HepG2 (cell line): Measurements from ENCODE around the gene SFMBT1. TPM values are rescaled to one million over a fixed set of nuclear protein-coding genes. Genes with fewer than 3 reads are reported as not detected.

Experiments
- ATAC-seq: fragments of 200-7000 bp; cut with Tn5 transposase; 3 replicates; pipeline ENCODE4 v1.9.1; 2020; ENCODE audit warnings: mild to moderate bottlenecking, moderate library complexity
- BruUV-seq: library from RNA; stranded (reverse); fragments of 400-500 nt; replicated peaks from 2 replicates; lab custom pipeline; 2021; lab: Mats Ljungman, UMichigan
- CTCF ChIA-PET: fragments of 300-600 bp; formaldehyde crosslinking; extraction: SDS; loops from one replicate; lab custom pipeline; 2021; ENCODE audit warnings: low total read pairs, inconsistent platforms, low intra/inter-chr PET ratio; lab: Yijun Ruan, JAX
- POLR2A ChIA-PET: fragments of 350-600 bp; sonication (Branson Sonifier 250); formaldehyde crosslinking; loops from one replicate; lab custom pipeline; 2020; ENCODE audit warnings: antibody characterized with exemption, inconsistent platforms; lab: Yijun Ruan, JAX
- DNase-seq: peaks from one replicate; pipeline ENCODE4 v3.0.0-alpha.2; 2015; ENCODE audit warnings: low spot score
- FAIRE-seq: peaks from 3 replicates; lab custom pipeline; 2011; peaks lifted over from hg19 to GRCh38; lab: Jason Lieb, UNC
- H2AFZ ChIP-seq: one replicate; pipeline ENCODE4 v1.6.1; 2011; ENCODE audit warnings: low read length, inconsistent platforms
- H3K27ac ChIP-seq: fragments of 300-600 bp; 3 replicates; pipeline ENCODE4 v1.8.0; 2011; ENCODE audit warnings: mixed run types, mild to moderate bottlenecking, mixed read lengths, low read length, inconsistent platforms; ENCODE audit not compliant: insufficient read depth; ENCODE audit errors: extremely low read length
- H3K27me3 ChIP-seq, 2 experiments: fragments of 200-600 bp in 1 of 2; 2 replicates in 1 of 2; 3 replicates in 1 of 2; pipeline versions ENCODE4 v1.6.0 to v1.8.0; 2011; ENCODE audit warnings: low read length in 2 of 2, mild to moderate bottlenecking in 2 of 2, moderate library complexity in 2 of 2, inconsistent platforms in 1 of 2; ENCODE audit not compliant: insufficient read depth in 2 of 2, control insufficient read depth in 1 of 2
- H3K36me3 ChIP-seq, 2 experiments: fragments of 200-600 bp in 1 of 2; replicated peaks in 1 of 2; 2 replicates in 1 of 2; 3 replicates in 1 of 2; pipeline versions ENCODE4 v1.5.1 to v1.8.0; 2011; ENCODE audit warnings: low read length in 2 of 2, inconsistent platforms in 1 of 2; ENCODE audit not compliant: insufficient read depth in 2 of 2, control insufficient read depth in 1 of 2
- H3K4me1 ChIP-seq: 2 replicates; pipeline ENCODE4 v1.5.1; 2012; ENCODE audit warnings: low read length, inconsistent platforms; ENCODE audit not compliant: insufficient read depth
- H3K4me2 ChIP-seq: 2 replicates; pipeline ENCODE4 v1.6.0; 2011; ENCODE audit warnings: low read depth, low read length, inconsistent platforms
- H3K4me3 ChIP-seq, 3 experiments: fragments of 200-600 bp in 1 of 3; sonication (generic), shearing (Covaris generic) in 1 of 3; replicated peaks in 1 of 3; 2 replicates each; pipeline ENCODE4 v1.5.1; 2011 to 2016; ENCODE audit warnings: low read length in 3 of 3, inconsistent platforms in 2 of 3, low read depth in 2 of 3, mild to moderate bottlenecking in 2 of 3, control low read depth in 1 of 3, mixed read lengths in 1 of 3; ENCODE audit not compliant: insufficient read depth in 1 of 3
- H3K79me2 ChIP-seq: one replicate; pipeline ENCODE4 v1.6.1; 2011; ENCODE audit warnings: low read length, inconsistent platforms; ENCODE audit not compliant: insufficient read depth
- H3K9ac ChIP-seq: 2 replicates; pipeline ENCODE4 v1.6.0; 2011; ENCODE audit warnings: mild to moderate bottlenecking, low read depth, low read length, inconsistent platforms; ENCODE audit not compliant: insufficient read depth
- H3K9me3 ChIP-seq: 2 replicates; pipeline ENCODE4 v1.5.1; 2012; ENCODE audit warnings: mild to moderate bottlenecking, low read length
- H4K20me1 ChIP-seq: 2 replicates; pipeline ENCODE4 v1.6.0; 2011; ENCODE audit warnings: inconsistent platforms, mild to moderate bottlenecking, low read length, moderate library complexity; ENCODE audit not compliant: insufficient read depth
- AGO2 ChIP-seq: fragments of 200-400 bp; formaldehyde crosslinking; optimal IDR thresholded peaks from 2 replicates; pipeline ENCODE3; 2017; ENCODE audit warnings: mild to moderate bottlenecking, low read depth, low read length, moderate library complexity
- CEBPG ChIP-seq: IDR thresholded peaks from 2 replicates; pipeline ENCODE4 v1.6.1; 2016
- IRX3 ChIP-seq: sonication (generic); formaldehyde crosslinking; IDR thresholded peaks from 2 replicates; pipeline ENCODE4 v1.8.1; 2023; ENCODE audit warnings: mild to moderate bottlenecking, low read depth, missing genetic modification reagents, borderline replicate concordance
- MYC ChIP-seq: sonication (generic); formaldehyde crosslinking; IDR thresholded peaks from 2 replicates; pipeline ENCODE4 v1.9.0; 2021; ENCODE audit warnings: missing genetic modification reagents, borderline replicate concordance
- PHF8 ChIP-seq: sonication (generic); formaldehyde crosslinking; IDR thresholded peaks from 2 replicates; pipeline ENCODE4 v1.5.0; 2020; ENCODE audit warnings: missing genetic modification reagents
- ZBTB33 ChIP-seq: sonication (generic); formaldehyde crosslinking; IDR thresholded peaks from 2 replicates; pipeline ENCODE4 v1.4.0; 2020; ENCODE audit warnings: missing genetic modification reagents
- ZBTB38 ChIP-seq: sonication (generic); formaldehyde crosslinking; IDR thresholded peaks from 2 replicates; pipeline ENCODE4 v1.5.1; 2020; ENCODE audit warnings: mild to moderate bottlenecking, missing genetic modification reagents
- ZSCAN21 ChIP-seq: sonication (generic); formaldehyde crosslinking; IDR thresholded peaks from 2 replicates; pipeline ENCODE4 v1.8.0; 2022; ENCODE audit warnings: mild to moderate bottlenecking, missing genetic modification reagents, moderate library complexity, borderline replicate concordance
- WGBS: methylation state at CpG from one replicate; pipeline ENCODE4 v1.1.6; 2017; ENCODE audit warnings: low lambda C conversion rate; 5-methylcytosine and 5-hydroxymethylcytosine counted together
- in situ Hi-C: cut with HindIII; loops from 2 replicates; pipeline ENCODE4 v1.10.0; 2017; ENCODE audit warnings: low pct_unique_long_range_greater_than_20kb; ENCODE audit not compliant: extremely low pct_ligation_motif_present
- intact Hi-C: fragments of 100-400 bp; cut with micrococcal nuclease; formaldehyde crosslinking; loops from one replicate; pipeline ENCODE4 v1.10.0; 2022; ENCODE audit not compliant: unreplicated experiment
- polyA plus RNA-seq, 8 experiments: library from polyadenylated mRNA; depleted of rRNA in 3 of 8; stranded (reverse) in 7 of 8; unstranded in 1 of 8; fragments of >200 nt; fragmentation: Illumina TruSeq in 4 of 8; extraction: Trizol in 4 of 8; gene quantifications; 2 replicates each; pipeline versions ENCODE4 v1.2.1 to v1.2.3, GENCODE V29; 2011 to 2016; ENCODE audit warnings: low read depth in 4 of 8, missing spikeins in 1 of 8, mixed read lengths in 1 of 8; ENCODE audit not compliant: insufficient read depth in 1 of 8
- total RNA-seq, 5 experiments: library from RNA; depleted of rRNA; stranded (reverse); fragments of >200 nt; fragmentation: Illumina TruSeq; extraction: Trizol; gene quantifications; 2 replicates each; pipeline ENCODE4 v1.2.3, GENCODE V29; 2016; ENCODE audit warnings: low read depth in 1 of 5
- TF ChIP-seq, protein P1 (sequence below): sonication (generic); formaldehyde crosslinking; IDR thresholded peaks from 2 replicates; pipeline ENCODE4 v1.5.0; 2020; ENCODE audit warnings: missing genetic modification reagents
- TF ChIP-seq, protein P2 (sequence below): sonication (generic); formaldehyde crosslinking; conservative IDR thresholded peaks from 2 replicates; pipeline ENCODE4 v1.8.0; 2022; ENCODE audit warnings: low read depth, missing genetic modification reagents
- TF ChIP-seq, protein P3 (sequence below): IDR thresholded peaks from 2 replicates; pipeline ENCODE4 v1.6.1; 2012; ENCODE audit warnings: inconsistent platforms
- TF ChIP-seq, protein P4 (sequence below): sonication (generic); formaldehyde crosslinking; IDR thresholded peaks from 2 replicates; pipeline ENCODE4 v1.5.1; 2020; ENCODE audit warnings: mild to moderate bottlenecking, missing genetic modification reagents, moderate library complexity

Gene SFMBT1
- total and polyA plus RNA-seq, 2 of the 13 experiments (the other 11 are each of a cell fraction or from before 2014, with no cell fraction given): 3.8 to 12.8 TPM

DNA sequence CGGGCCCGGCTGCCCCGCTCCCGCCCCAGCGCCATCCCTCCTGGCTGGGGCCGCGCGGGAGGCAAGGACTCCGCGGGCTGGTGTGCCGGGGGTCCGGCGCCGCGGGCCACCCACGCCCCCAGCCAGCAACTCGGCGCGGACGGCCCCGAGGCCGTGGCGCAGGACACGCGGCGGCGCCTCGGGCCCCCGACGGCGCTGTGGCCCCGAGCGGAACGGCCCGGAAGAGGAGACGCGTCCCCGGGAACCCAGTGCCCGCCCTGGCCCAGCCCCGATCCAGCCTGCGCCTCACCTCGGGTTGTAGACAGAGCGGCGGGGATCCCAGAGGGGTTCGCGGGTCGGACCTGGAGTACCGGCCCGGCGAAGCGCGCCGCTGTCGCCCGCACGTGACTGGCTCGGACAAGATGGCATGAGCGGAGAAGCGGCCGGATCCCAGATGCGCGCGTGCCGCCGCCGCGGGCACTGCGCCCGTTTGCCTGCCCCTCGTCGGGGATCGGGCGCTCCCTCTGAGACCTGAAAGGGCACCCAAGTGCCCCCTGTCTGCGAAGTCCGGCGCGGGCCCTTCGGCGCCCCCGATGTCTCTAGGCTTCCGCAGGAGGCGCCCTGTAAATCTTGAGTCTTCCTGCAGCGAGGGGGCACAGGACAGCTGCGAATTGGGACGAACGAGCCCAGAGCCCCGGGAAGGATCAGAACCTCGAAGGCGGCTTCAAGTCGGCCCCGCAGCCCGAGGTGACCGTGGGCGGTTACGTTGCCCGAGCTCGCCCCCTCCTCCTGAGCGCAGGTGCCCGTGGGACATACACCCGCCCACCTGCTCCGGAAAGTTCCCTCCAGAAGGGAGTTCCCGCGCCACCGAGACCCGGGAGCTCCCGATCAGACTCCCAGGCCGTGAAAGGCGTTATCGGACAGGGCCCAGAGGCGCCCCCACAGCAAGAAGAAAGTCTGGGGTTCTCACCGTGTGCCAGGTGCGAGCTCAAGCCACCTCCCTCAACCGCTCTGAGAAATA is 598 bp upstream of the SFMBT1 start:
- H2AFZ ChIP-seq: no peak overlapping the region
- ChIA-PET CTCF (no interaction called here), POLR2A (interaction anchor here (0.9 to 1.4 kb wide), 4 partner anchors 12 to 97 kb away, joined by 3 to 5 read pairs (median 4); no protein-coding TSS in a partner anchor)
- H3K9me3 ChIP-seq: no peaks in the 10 kb centered on the region
- no peak for DNase-seq
- peak overlapping the region; percentile 75 to 84 (median 81); a peak in 3 of 6 replicates for H3K4me3 ChIP-seq
- WGBS: 90% methylated on average over 31 of the region's 113 CpGs
- peaks cover 47% of the 10 kb centered on the region for H3K4me1 ChIP-seq
- no peaks in the 10 kb centered on the region for H3K36me3 ChIP-seq
- H3K79me2 ChIP-seq: peaks cover 32% of the 10 kb centered on the region
- H3K27ac ChIP-seq: no peak overlapping the region
- FAIRE-seq: no peak
- BruUV-seq: no TSS peak
- in situ Hi-C loops (no loop called here), intact Hi-C loops (no loop called here)
- ATAC-seq: no peak; the same call in 1 of the 3 replicates
- no peak overlapping the region; the same call in 1 of the 2 replicates for H3K9ac ChIP-seq
- H4K20me1 ChIP-seq: peaks cover 6% of the 10 kb centered on the region; the same call in 1 of the 2 replicates
- H3K4me2 ChIP-seq: peak overlapping the region; percentile 67
- H3K27me3 ChIP-seq: no peaks in the 10 kb centered on the region; a peak in 2 of 5 replicates
- no peak for TF ChIP-seq MYC (CRISPR knock-in tag)
- TF ChIP-seq, protein P1, sequence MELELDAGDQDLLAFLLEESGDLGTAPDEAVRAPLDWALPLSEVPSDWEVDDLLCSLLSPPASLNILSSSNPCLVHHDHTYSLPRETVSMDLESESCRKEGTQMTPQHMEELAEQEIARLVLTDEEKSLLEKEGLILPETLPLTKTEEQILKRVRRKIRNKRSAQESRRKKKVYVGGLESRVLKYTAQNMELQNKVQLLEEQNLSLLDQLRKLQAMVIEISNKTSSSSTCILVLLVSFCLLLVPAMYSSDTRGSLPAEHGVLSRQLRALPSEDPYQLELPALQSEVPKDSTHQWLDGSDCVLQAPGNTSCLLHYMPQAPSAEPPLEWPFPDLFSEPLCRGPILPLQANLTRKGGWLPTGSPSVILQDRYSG (CRISPR knock-in tag): no peak
- TF ChIP-seq ZBTB38 (CRISPR knock-in tag): peak; percentile 57; the same call in 1 of the 2 replicates
- peak; percentile 5; the same call in 1 of the 2 replicates for TF ChIP-seq PHF8 (CRISPR knock-in tag)
- TF ChIP-seq ZSCAN21 (CRISPR knock-in tag): 0 out of 2 replicates have a peak, but pooled peaks have one; percentile 16
- peak; percentile 88; the same call in 1 of the 2 replicates for TF ChIP-seq ZBTB33 (CRISPR knock-in tag)
- no peak for TF ChIP-seq CEBPG (CRISPR knock-in tag)
- TF ChIP-seq, protein P2, sequence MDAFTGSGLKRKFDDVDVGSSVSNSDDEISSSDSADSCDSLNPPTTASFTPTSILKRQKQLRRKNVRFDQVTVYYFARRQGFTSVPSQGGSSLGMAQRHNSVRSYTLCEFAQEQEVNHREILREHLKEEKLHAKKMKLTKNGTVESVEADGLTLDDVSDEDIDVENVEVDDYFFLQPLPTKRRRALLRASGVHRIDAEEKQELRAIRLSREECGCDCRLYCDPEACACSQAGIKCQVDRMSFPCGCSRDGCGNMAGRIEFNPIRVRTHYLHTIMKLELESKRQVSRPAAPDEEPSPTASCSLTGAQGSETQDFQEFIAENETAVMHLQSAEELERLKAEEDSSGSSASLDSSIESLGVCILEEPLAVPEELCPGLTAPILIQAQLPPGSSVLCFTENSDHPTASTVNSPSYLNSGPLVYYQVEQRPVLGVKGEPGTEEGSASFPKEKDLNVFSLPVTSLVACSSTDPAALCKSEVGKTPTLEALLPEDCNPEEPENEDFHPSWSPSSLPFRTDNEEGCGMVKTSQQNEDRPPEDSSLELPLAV (CRISPR knock-in tag): 0 out of 2 replicates have a peak, but pooled peaks have one; percentile 50
- peak; percentile 60; the same call in 1 of the 2 replicates for TF ChIP-seq IRX3 (CRISPR knock-in tag)
- peak; percentile 38 for TF ChIP-seq AGO2
- TF ChIP-seq, protein P3, sequence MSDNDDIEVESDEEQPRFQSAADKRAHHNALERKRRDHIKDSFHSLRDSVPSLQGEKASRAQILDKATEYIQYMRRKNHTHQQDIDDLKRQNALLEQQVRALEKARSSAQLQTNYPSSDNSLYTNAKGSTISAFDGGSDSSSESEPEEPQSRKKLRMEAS: 0 out of 2 replicates have a peak, but pooled peaks have one; percentile 4
- TF ChIP-seq, protein P4, sequence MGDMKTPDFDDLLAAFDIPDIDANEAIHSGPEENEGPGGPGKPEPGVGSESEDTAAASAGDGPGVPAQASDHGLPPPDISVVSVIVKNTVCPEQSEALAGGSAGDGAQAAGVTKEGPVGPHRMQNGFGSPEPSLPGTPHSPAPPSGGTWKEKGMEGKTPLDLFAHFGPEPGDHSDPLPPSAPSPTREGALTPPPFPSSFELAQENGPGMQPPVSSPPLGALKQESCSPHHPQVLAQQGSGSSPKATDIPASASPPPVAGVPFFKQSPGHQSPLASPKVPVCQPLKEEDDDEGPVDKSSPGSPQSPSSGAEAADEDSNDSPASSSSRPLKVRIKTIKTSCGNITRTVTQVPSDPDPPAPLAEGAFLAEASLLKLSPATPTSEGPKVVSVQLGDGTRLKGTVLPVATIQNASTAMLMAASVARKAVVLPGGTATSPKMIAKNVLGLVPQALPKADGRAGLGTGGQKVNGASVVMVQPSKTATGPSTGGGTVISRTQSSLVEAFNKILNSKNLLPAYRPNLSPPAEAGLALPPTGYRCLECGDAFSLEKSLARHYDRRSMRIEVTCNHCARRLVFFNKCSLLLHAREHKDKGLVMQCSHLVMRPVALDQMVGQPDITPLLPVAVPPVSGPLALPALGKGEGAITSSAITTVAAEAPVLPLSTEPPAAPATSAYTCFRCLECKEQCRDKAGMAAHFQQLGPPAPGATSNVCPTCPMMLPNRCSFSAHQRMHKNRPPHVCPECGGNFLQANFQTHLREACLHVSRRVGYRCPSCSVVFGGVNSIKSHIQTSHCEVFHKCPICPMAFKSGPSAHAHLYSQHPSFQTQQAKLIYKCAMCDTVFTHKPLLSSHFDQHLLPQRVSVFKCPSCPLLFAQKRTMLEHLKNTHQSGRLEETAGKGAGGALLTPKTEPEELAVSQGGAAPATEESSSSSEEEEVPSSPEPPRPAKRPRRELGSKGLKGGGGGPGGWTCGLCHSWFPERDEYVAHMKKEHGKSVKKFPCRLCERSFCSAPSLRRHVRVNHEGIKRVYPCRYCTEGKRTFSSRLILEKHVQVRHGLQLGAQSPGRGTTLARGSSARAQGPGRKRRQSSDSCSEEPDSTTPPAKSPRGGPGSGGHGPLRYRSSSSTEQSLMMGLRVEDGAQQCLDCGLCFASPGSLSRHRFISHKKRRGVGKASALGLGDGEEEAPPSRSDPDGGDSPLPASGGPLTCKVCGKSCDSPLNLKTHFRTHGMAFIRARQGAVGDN (CRISPR knock-in tag): peak; percentile 21; the same call in 1 of the 2 replicates
